Measurements from ENCODE around the gene SCN4B.

GRCh38 chr11:118163494-118163893 is 10.9 kb upstream of the SCN4B start:
- TF ChIP-seq CTCF (conservative IDR thresholded peaks at IDR 0.05; ENCODE audit: low read depth, low read length) (no peak), POLR2A (IDR thresholded peaks at IDR 0.05; ENCODE audit: low read depth, low read length) (no peak), SMC3 (IDR thresholded peaks at IDR 0.05; ENCODE audit: low read depth, low read length) (no peak), MAFK (IDR thresholded peaks at IDR 0.05; ENCODE audit: low read depth, low read length) (no peak), BHLHE40 (IDR thresholded peaks at IDR 0.05; ENCODE audit: low read depth, low read length) (no peak), RFX5 (IDR thresholded peaks at IDR 0.05; ENCODE audit: low read depth, low read length) (no peak), NFE2L2 (IDR thresholded peaks at IDR 0.05; ENCODE audit: low read depth, low read length) (no peak), RCOR1 (IDR thresholded peaks at IDR 0.05; ENCODE audit: insufficient replicate concordance, low read length) (no peak), USF2 (IDR thresholded peaks at IDR 0.05; ENCODE audit: low read depth, low read length) (no peak), CEBPB (IDR thresholded peaks at IDR 0.05; ENCODE audit: low read depth, low read length) (no peak), RAD21 (IDR thresholded peaks at IDR 0.05; ENCODE audit: low read length) (no peak), MAZ (IDR thresholded peaks at IDR 0.05; ENCODE audit: borderline replicate concordance, low read depth, low read length) (no peak)
